A549 treated with AZD2906 at 1 μM for 4 hours (cell line): Measurements from ENCODE around the gene CBX5. TPM values are rescaled to one million over a fixed set of nuclear protein-coding genes. Genes with fewer than 3 reads are reported as not detected.

Source experiments
- total RNA-seq: library from RNA; stranded (reverse); fragments of 200-300 nt; extraction: Qiagen RNA extraction; gene quantifications from 5 replicates; pipeline ENCODE4 v1.2.3, GENCODE V29; 2022

CBX5 gene
- total RNA-seq, result 18.1 to 23.9 TPM (median 21.7 TPM) in 5 replicates

DNA sequence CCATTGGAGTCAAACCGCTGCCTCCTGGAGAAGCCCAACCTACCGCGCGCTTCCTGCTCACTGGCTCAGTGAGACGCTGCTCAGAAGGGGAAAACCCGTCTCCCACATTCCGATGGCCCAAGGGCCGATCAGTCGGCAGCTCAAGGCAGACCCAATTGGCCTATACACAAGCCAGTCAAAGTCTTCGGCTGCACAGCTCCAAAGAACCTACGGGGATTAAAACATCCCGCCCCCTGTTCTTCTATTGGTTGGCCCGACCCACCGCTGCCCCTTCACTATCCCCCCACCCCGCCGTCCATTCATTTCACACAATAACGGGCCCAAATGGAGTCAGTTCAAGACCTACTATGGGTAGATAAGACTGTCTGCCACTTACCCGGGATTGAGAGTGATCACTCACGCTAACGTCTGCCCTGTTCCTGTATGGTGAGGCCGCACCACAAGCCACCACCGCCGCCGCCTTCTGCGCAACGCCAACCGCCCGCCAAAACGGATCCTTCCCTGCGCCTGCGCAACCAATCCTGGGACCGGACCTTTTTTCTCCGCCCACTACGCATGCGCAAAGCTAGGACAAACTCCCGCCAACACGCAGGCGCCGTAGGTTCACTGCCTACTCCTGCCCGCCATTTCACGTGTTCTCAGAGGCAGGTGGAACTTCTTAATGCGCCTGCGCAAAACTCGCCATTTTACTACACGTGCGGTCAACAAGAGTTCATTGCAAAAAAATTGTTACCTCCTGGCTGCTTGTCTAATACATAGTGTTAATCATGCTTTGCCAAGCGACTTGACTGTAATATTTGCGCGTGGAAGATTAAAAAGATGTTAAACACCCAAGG lies at the start of gene CBX5:
CBX5 (minus strand) TSS at position 491 of the 836 bp plus-strand sequence. CDS start 22,472 bp downstream, outside the sequence.

DNA sequence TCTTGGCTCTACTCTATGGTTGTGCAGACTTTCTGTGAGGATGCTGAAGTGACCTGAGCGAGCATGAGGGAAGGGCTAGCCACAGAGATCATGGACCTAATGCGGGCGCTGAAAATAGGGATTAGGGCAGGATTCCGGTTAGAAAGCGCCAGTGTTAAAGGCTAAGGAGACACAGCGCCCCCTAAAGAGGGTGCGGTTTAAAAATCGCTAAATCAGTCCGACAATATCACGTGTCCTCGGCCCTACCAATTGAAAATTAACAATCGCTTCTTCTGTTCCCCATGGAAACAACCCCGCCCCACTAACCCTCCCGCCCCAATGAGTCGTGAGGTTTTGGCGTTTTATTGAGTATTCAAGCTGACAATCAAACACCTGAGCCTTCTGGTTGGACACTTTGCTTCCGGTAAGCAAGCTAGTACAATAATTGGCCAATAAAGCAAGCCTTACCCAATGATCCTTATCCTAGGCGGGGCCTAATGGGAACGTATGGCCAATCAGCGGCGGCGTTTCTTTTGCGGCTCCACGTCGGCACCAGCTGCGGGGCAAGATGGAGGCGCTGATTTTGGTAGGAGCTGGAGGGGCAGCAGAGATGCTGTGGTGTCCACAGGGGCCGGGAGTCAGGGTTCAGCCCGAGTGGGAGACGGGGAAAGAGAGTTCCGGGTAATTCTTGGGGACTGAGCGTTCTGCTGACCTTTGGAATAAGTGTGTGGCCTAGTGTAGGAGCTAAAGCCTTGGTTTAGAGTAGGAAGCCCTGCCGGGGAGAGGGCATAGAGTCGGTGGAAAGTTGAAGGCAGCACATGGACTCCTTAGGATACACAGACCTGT lies 44.9 kb upstream of the CBX5 start, which contains the start of gene COPZ1:
COPZ1 (plus strand) TSS at position 515 of the 825 bp plus-strand sequence; CDS start at position 548, 33 bp downstream.

DNA sequence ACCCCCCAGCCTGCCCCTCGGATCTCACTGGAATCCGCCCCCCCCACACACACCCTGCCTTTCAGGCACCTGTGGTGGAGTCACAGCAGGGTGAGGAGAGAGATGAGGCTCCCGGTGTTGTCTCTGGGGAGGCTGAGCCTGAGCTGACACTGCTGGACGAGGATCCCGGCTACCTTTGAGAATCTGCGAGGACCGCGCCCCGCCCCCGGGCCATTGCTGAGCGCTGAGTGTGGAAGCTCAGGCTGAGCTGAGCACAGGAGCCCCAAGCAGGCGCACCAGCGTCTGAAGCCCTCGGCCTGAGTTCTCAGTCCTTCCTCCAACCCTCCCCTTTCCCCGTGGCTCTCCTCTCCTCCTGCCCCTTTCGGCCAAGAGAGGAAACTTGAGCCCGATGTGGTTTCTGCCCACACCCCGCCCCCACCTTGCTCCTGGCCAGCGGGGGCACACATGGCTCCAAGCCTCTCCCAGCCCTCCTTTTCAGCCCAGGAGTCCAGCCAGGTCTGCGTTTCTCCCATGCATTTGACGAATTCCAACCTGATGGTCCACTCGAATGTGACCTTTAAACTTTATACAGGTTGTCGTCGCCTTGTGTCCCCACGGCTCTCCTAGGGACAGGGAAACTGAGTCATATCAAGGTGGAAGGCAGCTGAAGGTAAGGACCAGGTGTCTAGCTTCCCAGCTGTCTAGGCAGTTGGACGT lies 21.0 kb upstream of the CBX5 start, which contains the start of gene NFE2:
NFE2 (minus strand) TSS at position 284 of the 696 bp plus-strand sequence. CDS start 5,767 bp downstream, outside the sequence.

DNA sequence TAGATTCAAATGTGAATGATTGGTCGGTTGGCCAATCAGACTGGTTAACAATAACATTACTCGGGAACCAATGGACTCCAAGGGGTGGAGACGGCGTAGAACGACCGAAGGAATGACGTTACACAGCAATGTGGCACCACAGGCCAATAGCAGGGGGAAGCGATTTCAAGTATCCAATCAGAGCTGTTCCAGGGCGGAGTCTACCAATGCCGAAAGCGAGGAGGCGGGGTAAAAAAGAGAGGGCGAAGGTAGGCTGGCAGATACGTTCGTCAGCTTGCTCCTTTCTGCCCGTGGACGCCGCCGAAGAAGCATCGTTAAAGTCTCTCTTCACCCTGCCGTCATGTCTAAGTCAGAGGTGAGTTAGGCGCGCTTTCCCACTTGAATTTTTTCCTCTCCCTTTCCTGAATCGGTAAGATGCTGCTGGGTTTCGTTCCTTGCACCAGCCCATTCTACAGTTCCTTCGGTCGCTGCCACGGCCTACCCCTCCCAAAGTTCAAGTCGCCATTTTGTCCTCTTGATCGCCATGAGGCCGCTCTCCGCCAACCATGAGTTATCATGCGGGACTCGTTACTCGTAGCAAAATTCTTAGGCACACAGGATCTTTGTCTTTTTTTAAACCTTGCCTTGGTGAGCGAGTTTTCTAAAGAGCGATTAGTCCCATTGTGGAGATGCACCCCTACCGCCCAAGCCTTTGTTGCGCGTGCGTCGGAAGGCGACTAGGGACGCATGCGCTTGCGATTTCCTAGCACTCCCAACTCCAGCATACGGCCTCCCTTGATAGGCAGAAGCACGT lies 742 bp upstream of the CBX5 start, which contains the start of gene HNRNPA1:
HNRNPA1 (plus strand) TSS at position 259 of the 793 bp plus-strand sequence; CDS start at position 341, 82 bp downstream.

Other genes with a start within 250 kb of the CBX5 start
- 0.63 to 1.0 TPM (median 0.91 TPM) in 5 replicates for gene HOXC5, start 247.1 kb downstream of the CBX5 start, total RNA-seq
- 2.0 to 3.3 TPM (median 2.6 TPM) in 5 replicates for gene HOXC4, start 226.3 kb downstream of the CBX5 start, total RNA-seq
- gene SMUG1, start 91.1 kb downstream of the CBX5 start, total RNA-seq, result 27.2 to 34.8 TPM (median 32.5 TPM) in 5 replicates
- gene HNRNPA1, start 604 bp upstream of the CBX5 start, total RNA-seq, result 1,458 to 2,838 TPM (median 1,525 TPM) in 5 replicates
- gene NFE2, start 20.9 kb upstream of the CBX5 start, total RNA-seq, result 0.03 to 0.08 TPM (median 0.07 TPM) in 4 of 5 replicates, not detected in the other
- 210 to 321 TPM (median 217 TPM) in 5 replicates for gene COPZ1, start 45.0 kb upstream of the CBX5 start, total RNA-seq
- 0.05 to 0.11 TPM (median 0.08 TPM) in 3 of 5 replicates, not detected in the others for gene GPR84, start 84.4 kb upstream of the CBX5 start, total RNA-seq
- gene ZNF385A, start 104.6 kb upstream of the CBX5 start, total RNA-seq, result 14.0 to 21.2 TPM (median 19.8 TPM) in 5 replicates
- gene ITGA5, start 139.1 kb upstream of the CBX5 start, total RNA-seq, result 232 to 312 TPM (median 289 TPM) in 5 replicates
- not detected in 5 replicates for gene GTSF1, start 193.5 kb upstream of the CBX5 start, total RNA-seq
- 0.06 TPM in 1 of 5 replicates, not detected in the others for gene NCKAP1L, start 217.6 kb upstream of the CBX5 start, total RNA-seq